Vagina (tissue), 2 donors: ENCODE results near the gene CACNG7.
"Not testable (repeated sequence)": the region's sequence is repeated elsewhere in the genome, so short reads cannot be mapped to it uniquely, and the experiment has no call there.

Source experiments
- CTCF ChIP-seq, 3 experiments: fragments of 450-650 bp in 2 of 3; fragments of 200-600 bp in 1 of 3; sonication (generic) in 1 of 3; IDR thresholded peaks; one replicate each; pipeline ENCODE4 v1.5.1; 2017 to 2019; ENCODE audit warnings: antibody characterized with exemption in 3 of 3, mild to moderate bottlenecking in 2 of 3, moderate library complexity in 2 of 3
- POLR2A ChIP-seq, 2 donors: fragments of 450-650 bp; IDR thresholded peaks; one replicate each; pipeline ENCODE4 v1.6.1; 2017; ENCODE audit warnings: antibody characterized with exemption in 2 of 2, mild to moderate bottlenecking in 2 of 2, moderate library complexity in 2 of 2

- not testable (repeated sequence) for TF ChIP-seq POLR2A, CTCF (IDR thresholded peaks at IDR 0.05)
Measured at GRCh38 chr19:53869805-53870484, 39.1 kb upstream of the CACNG7 start.
